SK-N-MC (cell line): ENCODE measurements around the gene RGS3.

ENCODE experiments used
- EZH2 ChIP-seq: fragments of 200-600 bp; sonication (generic); IDR thresholded peaks from one replicate; pipeline ENCODE4 v1.6.1; 2017; ENCODE audit warnings: antibody characterized with exemption
- POLR2AphosphoS5 ChIP-seq: IDR thresholded peaks from 2 replicates; pipeline ENCODE4 v1.6.1; 2012; ENCODE audit warnings: mild to moderate bottlenecking, low read depth, low read length, borderline replicate concordance

GRCh38 chr9:113598451-113598850 is 134.9 kb downstream of the RGS3 start:
- TF ChIP-seq POLR2AphosphoS5 (no peak), EZH2 (no peak)
